SKM-1 treated with dmso at 0.1 percent for 144 hours (cell line): ENCODE data around the gene FBN2.
"Not testable (repeated sequence)": the region's sequence is repeated elsewhere in the genome, so short reads cannot be mapped to it uniquely, and the experiment has no call there.

Experiments
- DNase-seq: peaks from one replicate; lab custom pipeline; 2025; ENCODE audit not compliant: unreplicated experiment; lab: John Stamatoyannopoulos, UW

FBN2 gene

GRCh38 chr5:128328007-128328406 is 210.0 kb downstream of the FBN2 start:
- DNase-seq, result no peak

- DNase-seq, result not testable (repeated sequence)
Measured at GRCh38 chr5:128321418-128321817, 216.6 kb downstream of the FBN2 start.

DNA sequence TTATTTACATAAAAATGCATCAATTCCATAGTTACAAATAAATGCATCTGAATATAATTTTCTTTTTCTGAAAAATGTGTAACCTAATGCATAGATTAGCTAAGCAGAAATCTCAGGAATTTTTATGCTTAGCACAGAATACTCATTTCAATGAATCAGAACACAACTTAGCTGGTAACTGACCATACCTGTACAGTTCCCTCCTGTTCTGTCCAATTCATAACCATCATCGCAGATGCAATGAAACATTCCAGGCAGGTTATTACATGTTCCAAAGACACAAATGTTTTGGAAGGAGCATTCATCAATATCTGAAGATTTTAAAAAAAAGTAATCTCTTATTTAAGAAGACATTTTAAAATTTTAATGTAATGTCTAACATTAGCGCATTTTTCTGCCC is 219.4 kb downstream of the FBN2 start:
- no peak for DNase-seq

DNA sequence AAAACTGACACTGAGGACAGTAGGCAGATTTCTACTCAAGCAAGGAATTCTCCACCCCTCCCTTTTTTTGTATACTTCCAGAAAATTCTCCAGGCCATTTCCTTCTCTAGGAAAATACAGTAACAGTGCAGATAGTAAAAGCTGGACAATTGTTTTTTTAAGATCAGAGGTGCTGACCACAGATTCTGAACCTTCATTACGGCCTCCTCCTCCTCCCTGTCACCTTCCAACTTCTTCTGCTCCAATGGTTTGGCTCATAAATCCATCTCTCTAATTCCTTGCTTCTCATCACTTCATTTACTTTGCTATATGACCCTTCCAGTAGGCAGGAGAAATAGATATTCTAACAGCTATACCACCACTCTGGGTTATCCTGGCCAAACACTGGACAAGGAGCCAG is 220.6 kb downstream of the FBN2 start:
- no peak for DNase-seq

GRCh38 chr5:128315671-128316070 is 222.4 kb downstream of the FBN2 start:
- no peak for DNase-seq

DNA sequence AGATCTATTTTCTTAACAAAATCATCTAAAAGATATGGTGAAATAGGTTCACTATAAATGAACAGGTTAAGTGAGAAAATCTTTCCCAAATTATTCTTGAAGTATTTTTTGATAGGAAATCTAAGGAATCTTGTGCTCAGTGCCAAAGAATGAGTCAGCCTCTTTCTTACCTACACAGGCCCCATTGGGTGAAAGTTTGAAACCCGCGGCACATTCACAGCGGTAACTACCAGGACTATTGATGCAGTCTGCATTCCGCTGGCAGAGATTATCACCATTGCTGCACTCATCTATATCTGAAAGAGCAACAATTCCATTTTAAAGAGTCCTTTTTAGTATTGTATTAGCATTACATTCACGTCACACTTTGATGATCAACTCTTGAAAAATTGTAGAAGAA is 232.7 kb downstream of the FBN2 start:
- no peak for DNase-seq

DNA sequence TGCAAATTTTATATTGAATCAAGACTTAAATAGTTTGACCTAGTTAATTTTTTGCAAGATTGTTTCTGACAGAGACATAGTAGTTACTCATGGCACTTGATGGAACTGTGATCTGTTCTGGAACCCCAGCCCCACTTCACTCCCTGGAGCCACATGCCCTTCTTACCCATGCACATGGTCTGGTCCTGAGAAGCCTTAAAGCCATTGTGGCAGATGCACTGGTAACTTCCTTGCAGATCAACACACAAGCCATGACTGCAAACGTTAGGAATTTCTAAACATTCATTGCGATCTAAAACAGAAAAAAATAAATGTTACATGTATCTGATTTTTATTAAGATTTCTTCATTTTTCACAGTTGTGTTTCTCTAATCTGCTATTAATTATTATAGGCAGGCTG is 233.3 kb downstream of the FBN2 start:
- DNase-seq, result no peak

GRCh38 chr5:128304088-128304487 is 234.0 kb downstream of the FBN2 start:
- no peak for DNase-seq

GRCh38 chr5:128303593-128303992 is 234.5 kb downstream of the FBN2 start:
- DNase-seq, result no peak

- no peak for DNase-seq
Measured at GRCh38 chr5:128300181-128300580, 237.9 kb downstream of the FBN2 start.

DNA sequence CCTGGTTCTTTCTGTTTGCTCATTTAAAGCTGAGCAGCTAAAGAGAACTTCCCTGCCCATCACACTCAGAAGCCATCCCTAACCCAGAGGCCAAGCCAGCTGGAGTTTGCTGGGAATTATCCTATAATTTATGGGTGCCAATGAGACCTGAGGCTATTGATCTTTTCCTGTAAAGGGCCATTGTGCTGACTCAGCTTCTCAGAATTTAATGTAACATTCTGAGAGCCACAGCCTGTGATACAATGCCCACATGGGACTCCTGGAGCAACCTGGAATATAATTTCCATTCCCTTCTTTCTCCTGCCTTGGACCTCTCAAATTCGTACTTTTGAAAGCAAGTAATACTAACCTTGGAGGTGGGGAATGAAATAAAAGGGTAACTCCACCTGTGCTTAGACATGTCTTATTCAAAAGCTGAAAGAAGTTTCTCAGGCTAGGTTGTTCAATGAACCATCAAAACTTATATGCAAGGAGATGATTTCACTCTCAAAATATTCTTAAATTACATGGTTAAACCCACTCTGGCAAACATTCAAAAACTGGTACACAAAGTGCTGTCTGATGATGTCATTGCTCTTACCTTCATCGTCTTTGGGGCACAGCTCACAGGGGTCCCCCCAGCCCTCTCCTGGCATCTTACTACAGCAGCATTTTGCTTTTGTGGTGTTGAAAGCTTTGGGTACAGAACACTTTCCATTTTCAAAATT is 247.7 kb downstream of the FBN2 start:
- no peak for DNase-seq

DNA sequence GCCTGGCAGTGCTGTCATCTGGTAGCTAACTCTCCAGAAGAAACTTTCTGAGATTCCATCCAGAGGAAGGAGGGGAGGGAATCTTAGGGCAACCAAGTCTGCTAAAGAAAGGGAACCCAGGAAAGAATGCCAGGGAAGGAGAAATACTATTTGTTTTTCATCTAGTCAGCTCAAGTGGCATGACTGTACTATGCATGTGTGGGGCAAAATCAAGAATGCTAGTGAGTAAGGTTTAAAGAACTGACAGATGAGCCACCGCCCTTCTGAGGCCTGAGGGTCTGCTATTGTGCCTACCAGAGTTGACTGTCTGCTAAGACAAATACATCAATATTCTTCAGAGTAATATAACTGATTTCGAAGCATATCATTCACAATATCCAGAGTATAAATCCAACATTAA is 250.3 kb downstream of the FBN2 start:
- no peak for DNase-seq

- DNase-seq, result no peak
Measured at GRCh38 chr5:128284236-128284635, 253.8 kb downstream of the FBN2 start.

DNA sequence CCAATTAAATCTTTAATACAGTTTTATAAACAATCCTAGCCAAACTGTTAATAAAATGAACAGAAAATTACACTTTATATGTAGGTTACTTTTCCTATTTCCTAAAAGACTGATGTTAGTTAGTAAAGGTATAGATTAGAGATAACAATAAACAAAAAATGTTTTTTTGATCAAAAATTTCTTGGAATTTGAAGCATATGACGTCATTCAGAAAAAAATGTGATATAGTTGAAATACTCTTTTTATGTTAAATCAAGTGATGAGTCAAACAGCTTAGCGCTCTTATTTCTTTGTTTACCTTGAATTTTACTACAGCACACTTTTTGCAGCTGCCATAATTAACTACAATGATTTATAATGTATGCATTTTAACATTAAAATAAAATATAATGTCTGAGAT is 258.7 kb downstream of the FBN2 start:
- no peak for DNase-seq

- no peak for DNase-seq
Measured at GRCh38 chr5:128276537-128277216, 261.4 kb downstream of the FBN2 start.

- DNase-seq, result no peak
Measured at GRCh38 chr5:128274441-128274840, 263.6 kb downstream of the FBN2 start.

- no peak for DNase-seq
Measured at GRCh38 chr5:128273736-128274135, 264.3 kb downstream of the FBN2 start.

- no peak for DNase-seq
Measured at GRCh38 chr5:128271859-128272464, 266.1 kb downstream of the FBN2 start.

GRCh38 chr5:128271071-128271470 is 267.0 kb downstream of the FBN2 start:
- no peak for DNase-seq

DNA sequence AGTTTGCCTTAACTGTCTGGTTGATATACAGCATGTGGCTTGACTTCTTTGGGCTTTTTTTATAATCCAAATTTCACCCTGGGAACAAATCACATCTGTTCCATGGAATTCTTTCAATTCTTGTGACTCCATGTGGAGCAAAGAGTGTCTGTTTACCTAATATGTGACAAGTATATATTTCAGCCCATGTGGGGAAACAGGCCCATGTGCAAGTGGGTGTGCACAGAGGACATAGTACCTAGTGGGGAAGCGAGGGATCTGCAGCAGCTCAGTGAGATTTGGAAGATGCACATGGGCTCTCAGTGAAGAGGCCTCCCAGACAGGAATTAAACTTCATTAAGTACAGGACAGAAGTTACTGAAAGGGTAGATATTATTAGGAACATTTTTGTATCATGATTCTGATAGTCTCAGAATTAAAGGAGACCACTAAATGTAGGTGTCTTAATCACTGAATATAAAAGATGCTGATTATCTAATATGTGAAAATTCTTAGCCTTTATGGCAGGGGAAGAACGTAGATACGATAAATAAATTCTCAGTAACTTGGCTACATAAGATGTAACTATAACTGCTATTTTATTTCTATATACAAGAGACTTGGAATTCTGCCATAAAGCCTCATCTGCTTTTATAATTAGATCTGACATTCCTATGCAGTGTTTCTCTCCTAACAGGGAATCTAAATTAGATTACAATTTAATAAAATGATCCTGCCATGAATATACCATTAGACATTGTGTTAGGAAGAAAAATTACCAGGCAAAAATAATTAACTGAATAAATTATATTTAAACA is 273.3 kb downstream of the FBN2 start:
- no peak for DNase-seq

- DNase-seq, result no peak
Measured at GRCh38 chr5:128263357-128263756, 274.7 kb downstream of the FBN2 start.

- DNase-seq, result no peak
Measured at GRCh38 chr5:128262911-128263310, 275.1 kb downstream of the FBN2 start.
